22Rv1 (cell line): ENCODE measurements around the gene FHIT.

ENCODE experiments used
- CTCF ChIP-seq: fragments of 450-650 bp; IDR thresholded peaks from 2 replicates; pipeline ENCODE4 v1.5.1; 2017; ENCODE audit warnings: mild to moderate bottlenecking
- ZFX ChIP-seq: fragments of 450-650 bp; IDR thresholded peaks from 2 replicates; pipeline ENCODE4 v1.6.1; 2017; ENCODE audit warnings: antibody characterized with exemption, borderline replicate concordance

DNA sequence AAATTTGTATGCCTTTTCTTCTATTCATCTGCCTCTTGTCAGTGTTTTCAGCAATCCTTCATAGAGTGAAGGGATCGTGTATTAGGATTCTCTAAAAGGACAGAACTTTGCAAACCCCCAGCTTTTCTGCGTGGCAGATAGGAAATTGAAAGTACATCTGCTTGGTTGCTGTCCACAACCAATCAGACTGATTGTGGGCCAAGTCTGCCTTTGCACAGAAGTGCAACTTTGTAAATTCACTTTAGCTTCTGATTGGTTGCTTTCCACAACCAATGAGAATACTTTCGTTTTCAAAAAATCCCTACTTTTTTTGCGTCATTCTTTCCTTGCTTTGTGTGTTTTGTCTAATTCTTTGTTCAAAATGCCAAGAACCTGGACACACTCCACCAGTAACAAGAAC lies 847.4 kb downstream of the FHIT start:
- TF ChIP-seq CTCF (no peak), ZFX (no peak)
